Nephron (organoid): ENCODE results near the gene MPV17L.
"Not testable (repeated sequence)": the region's sequence is repeated elsewhere in the genome, so short reads cannot be mapped to it uniquely, and the experiment has no call there.

Experiments
- H3K27ac Mint-ChIP-seq, 3 experiments: 2 replicates each; pipeline ENCODE4 v1.8.0; 2020; ENCODE audit warnings: mixed read lengths in 3 of 3, mild to moderate bottlenecking in 2 of 3, moderate library complexity in 1 of 3
- H3K27me3 Mint-ChIP-seq: 2 replicates; pipeline ENCODE4 v1.8.0; 2021; ENCODE audit warnings: low read depth, mild to moderate bottlenecking, moderate library complexity, mixed read lengths
- H3K36me3 Mint-ChIP-seq: 2 replicates; pipeline ENCODE4 v1.8.0; 2020; ENCODE audit warnings: low read depth, mixed read lengths
- H3K4me1 Mint-ChIP-seq: 2 replicates; pipeline ENCODE4 v1.8.0; 2020; ENCODE audit warnings: mixed read lengths
- H3K4me3 Mint-ChIP-seq, 3 experiments: 2 replicates each; pipeline ENCODE4 v1.8.0; 2020; ENCODE audit warnings: mild to moderate bottlenecking in 3 of 3, mixed read lengths in 3 of 3, moderate library complexity in 2 of 3
- H3K9me3 Mint-ChIP-seq: 2 replicates; pipeline ENCODE4 v1.8.0; 2020; ENCODE audit warnings: mixed read lengths
- TF ChIP-seq, protein P1 (sequence below), 3 experiments: fragments of 200-600 bp; sonication (generic); IDR thresholded peaks; one replicate each; pipeline ENCODE4 v1.5.0; 2021; ENCODE audit warnings: antibody characterized with exemption in 3 of 3; ENCODE audit not compliant: unreplicated experiment in 3 of 3

Gene MPV17L

GRCh38 chr16:15435216-15435864, 39.8 kb downstream of the MPV17L start:
- Mint-ChIP-seq H3K36me3 (no peaks in the 10 kb centered on the region), H3K4me1 (peaks cover 28% of the 10 kb centered on the region), H3K4me3 (peak overlapping the region; percentile 88 to 97 (median 91)), H3K27me3 (peaks cover 7% of the 10 kb centered on the region), H3K27ac (peak overlapping the region; percentile 3 to 36 (median 33)), H3K9me3 (no peaks in the 10 kb centered on the region)
- TF ChIP-seq, protein P1, sequence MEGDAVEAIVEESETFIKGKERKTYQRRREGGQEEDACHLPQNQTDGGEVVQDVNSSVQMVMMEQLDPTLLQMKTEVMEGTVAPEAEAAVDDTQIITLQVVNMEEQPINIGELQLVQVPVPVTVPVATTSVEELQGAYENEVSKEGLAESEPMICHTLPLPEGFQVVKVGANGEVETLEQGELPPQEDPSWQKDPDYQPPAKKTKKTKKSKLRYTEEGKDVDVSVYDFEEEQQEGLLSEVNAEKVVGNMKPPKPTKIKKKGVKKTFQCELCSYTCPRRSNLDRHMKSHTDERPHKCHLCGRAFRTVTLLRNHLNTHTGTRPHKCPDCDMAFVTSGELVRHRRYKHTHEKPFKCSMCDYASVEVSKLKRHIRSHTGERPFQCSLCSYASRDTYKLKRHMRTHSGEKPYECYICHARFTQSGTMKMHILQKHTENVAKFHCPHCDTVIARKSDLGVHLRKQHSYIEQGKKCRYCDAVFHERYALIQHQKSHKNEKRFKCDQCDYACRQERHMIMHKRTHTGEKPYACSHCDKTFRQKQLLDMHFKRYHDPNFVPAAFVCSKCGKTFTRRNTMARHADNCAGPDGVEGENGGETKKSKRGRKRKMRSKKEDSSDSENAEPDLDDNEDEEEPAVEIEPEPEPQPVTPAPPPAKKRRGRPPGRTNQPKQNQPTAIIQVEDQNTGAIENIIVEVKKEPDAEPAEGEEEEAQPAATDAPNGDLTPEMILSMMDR (IDR thresholded peaks at IDR 0.05; ENCODE audit: unreplicated experiment in 3 of 3), result no peak

GRCh38 chr16:15439102-15439501, 43.5 kb downstream of the MPV17L start:
- no peaks in the 10 kb centered on the region for H3K9me3 Mint-ChIP-seq
- H3K4me3 Mint-ChIP-seq, result no peak overlapping the region
- TF ChIP-seq, protein P1 (IDR thresholded peaks at IDR 0.05; ENCODE audit: unreplicated experiment in 3 of 3), result no peak
- H3K36me3 Mint-ChIP-seq, result peaks cover 3% of the 10 kb centered on the region
- H3K27ac Mint-ChIP-seq, result peak overlapping the region in 1 of 3 experiments; percentile 25
- H3K4me1 Mint-ChIP-seq, result peaks cover 34% of the 10 kb centered on the region
- peaks cover 7% of the 10 kb centered on the region for H3K27me3 Mint-ChIP-seq

DNA sequence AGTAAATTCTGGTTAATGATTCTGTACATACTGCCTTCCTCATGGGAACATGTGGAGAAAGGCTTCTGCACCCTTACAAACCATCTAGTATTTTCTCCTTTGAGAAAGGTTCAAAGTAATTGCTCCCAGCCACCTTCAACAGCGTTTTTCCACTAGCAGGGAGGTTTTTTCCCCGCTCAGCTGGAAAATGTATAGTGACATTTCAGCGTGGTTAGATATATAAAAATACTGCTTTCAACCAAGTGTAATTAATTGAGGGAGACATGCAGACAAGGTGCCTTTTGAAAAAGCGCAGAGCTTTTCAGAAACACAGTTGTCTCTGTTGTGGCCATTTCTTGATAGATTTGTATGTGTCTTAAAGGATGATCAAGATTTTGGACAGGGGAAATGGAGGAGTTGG, 44.0 kb downstream of the MPV17L start:
- Mint-ChIP-seq H3K4me3 (no peak overlapping the region), H3K9me3 (peaks cover 2% of the 10 kb centered on the region), H3K27me3 (peaks cover 9% of the 10 kb centered on the region), H3K36me3 (peaks cover 6% of the 10 kb centered on the region), H3K27ac (peak overlapping the region in 2 of 3 experiments; percentile 16 to 25), H3K4me1 (peaks cover 34% of the 10 kb centered on the region)
- TF ChIP-seq, protein P1 (IDR thresholded peaks at IDR 0.05; ENCODE audit: unreplicated experiment in 3 of 3), result no peak

DNA sequence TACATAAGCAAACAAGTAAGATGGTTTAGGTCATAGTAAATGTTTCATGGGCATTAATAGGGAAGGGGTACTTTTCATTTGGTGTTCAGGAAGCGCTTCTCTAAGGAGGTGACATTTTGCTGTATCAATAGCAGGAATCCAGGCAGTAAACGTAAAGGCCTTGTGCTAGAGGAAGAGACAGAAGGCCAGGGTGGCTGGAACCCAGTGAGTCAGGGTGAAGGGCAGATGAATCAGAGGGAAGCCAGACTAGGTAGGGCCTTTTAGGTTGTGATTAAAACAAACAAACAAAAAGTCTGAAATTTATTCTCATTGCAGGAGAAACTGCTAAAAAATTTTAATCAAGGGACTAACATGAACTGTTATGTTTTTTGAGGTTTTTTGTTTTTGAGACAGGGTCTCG, 45.3 kb downstream of the MPV17L start:
- H3K27me3 Mint-ChIP-seq, result peaks cover 3% of the 10 kb centered on the region
- TF ChIP-seq, protein P1 (IDR thresholded peaks at IDR 0.05; ENCODE audit: unreplicated experiment in 3 of 3), result no peak
- no peak overlapping the region for H3K27ac Mint-ChIP-seq
- H3K4me1 Mint-ChIP-seq, result peaks cover 24% of the 10 kb centered on the region
- H3K4me3 Mint-ChIP-seq, result no peak overlapping the region
- H3K9me3 Mint-ChIP-seq, result peaks cover 9% of the 10 kb centered on the region
- H3K36me3 Mint-ChIP-seq, result peaks cover 13% of the 10 kb centered on the region

GRCh38 chr16:15442140-15442539, 46.6 kb downstream of the MPV17L start:
- H3K4me3 Mint-ChIP-seq, H3K9me3 Mint-ChIP-seq, H3K27ac Mint-ChIP-seq, H3K27me3 Mint-ChIP-seq: not testable (repeated sequence)
- peaks cover 22% of the 10 kb centered on the region for H3K4me1 Mint-ChIP-seq
- H3K36me3 Mint-ChIP-seq, result peaks cover 19% of the 10 kb centered on the region

DNA sequence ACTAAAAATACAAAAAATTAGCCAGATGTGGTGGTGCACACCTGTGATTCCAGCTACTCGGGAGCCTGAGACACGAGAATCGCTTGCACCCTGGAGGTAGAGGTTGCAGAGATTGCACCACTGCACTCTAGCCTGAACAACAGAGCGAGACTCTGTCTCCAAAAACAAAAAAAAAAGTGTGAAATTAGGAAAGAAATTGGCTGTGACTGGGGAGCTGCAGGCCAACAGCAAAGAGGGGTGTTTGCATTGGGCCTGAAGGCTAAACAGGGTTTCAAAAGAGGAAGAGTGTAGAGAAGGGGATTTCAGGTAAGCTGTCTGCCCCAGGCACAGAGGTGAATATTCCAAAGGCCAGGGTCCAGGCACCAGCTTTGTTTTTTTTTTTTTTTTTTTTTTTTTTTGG, 48.2 kb downstream of the MPV17L start:
- Mint-ChIP-seq H3K4me1 (peaks cover 21% of the 10 kb centered on the region), H3K27me3 (peaks cover 3% of the 10 kb centered on the region), H3K27ac (no peak overlapping the region), H3K4me3 (no peak overlapping the region), H3K9me3 (peaks cover 9% of the 10 kb centered on the region), H3K36me3 (peaks cover 24% of the 10 kb centered on the region)
- TF ChIP-seq, protein P1 (IDR thresholded peaks at IDR 0.05; ENCODE audit: unreplicated experiment in 3 of 3), result no peak
